ENCODE measurements around the gene ZNF205. TPM values are rescaled to one million over a fixed set of nuclear protein-coding genes. Genes with fewer than 3 reads are reported as not detected.

ZNF205 gene
- total RNA-seq, 1 donor from 2014 or later, result 22.8 TPM

DNA sequence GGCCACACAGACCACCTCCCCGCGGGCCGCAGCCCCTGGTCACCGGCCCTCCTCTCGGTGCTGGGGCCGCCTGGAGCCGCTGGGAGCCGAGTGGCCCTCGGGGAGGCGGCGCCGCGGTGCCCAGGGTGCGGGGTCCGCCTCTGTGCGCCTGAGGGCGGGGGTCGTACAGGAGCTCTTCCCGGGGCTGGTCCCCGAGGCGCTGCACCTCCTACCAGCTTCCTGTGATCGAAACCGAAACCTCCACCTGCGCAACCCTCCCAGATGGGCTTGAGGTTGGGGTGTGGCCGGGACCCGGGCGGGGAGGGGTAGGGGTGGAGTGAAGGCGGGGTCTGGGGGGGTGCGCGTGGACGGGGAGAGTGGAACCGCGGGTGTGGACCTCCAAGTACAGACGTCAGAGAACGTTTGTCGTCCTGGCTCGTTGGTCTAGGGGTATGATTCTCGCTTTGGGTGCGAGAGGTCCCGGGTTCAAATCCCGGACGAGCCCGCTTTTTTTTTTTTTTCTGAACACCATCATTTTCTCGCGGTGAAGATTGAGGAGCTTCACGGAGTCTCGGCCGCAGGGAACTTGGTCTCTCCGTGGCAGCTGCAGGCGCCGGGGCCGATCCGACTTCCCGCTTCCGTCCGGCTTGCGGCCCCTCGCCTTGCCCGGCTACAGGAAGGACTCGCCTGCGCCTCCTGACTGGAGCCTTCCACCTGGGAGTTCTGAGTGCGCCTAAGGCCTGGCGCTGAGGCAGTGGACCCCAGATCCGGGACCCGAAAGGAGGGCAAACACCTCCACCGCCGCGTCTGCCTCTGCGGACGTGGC lies 46.3 kb downstream of the ZNF205 start:
- Mint-ChIP-seq H3K36me3 (ENCODE audit: low read depth, unreplicated experiment) (peaks cover 10% of the 10 kb centered on the region), H3K27me3 (ENCODE audit: unreplicated experiment) (peaks cover 22% of the 10 kb centered on the region), H3K27ac (ENCODE audit: unreplicated experiment) (peak overlapping the region; percentile 84), H3K4me3 (ENCODE audit: unreplicated experiment) (peak overlapping the region; percentile 92), H3K9me3 (ENCODE audit: unreplicated experiment) (no peaks in the 10 kb centered on the region), H3K4me1 (ENCODE audit: unreplicated experiment) (peaks cover 13% of the 10 kb centered on the region)
- DNase-seq (ENCODE audit: low spot score), result peak; percentile 78
- TF ChIP-seq, protein P1, sequence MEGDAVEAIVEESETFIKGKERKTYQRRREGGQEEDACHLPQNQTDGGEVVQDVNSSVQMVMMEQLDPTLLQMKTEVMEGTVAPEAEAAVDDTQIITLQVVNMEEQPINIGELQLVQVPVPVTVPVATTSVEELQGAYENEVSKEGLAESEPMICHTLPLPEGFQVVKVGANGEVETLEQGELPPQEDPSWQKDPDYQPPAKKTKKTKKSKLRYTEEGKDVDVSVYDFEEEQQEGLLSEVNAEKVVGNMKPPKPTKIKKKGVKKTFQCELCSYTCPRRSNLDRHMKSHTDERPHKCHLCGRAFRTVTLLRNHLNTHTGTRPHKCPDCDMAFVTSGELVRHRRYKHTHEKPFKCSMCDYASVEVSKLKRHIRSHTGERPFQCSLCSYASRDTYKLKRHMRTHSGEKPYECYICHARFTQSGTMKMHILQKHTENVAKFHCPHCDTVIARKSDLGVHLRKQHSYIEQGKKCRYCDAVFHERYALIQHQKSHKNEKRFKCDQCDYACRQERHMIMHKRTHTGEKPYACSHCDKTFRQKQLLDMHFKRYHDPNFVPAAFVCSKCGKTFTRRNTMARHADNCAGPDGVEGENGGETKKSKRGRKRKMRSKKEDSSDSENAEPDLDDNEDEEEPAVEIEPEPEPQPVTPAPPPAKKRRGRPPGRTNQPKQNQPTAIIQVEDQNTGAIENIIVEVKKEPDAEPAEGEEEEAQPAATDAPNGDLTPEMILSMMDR (IDR thresholded peaks at IDR 0.05; ENCODE audit: unreplicated experiment), result no peak

DNA sequence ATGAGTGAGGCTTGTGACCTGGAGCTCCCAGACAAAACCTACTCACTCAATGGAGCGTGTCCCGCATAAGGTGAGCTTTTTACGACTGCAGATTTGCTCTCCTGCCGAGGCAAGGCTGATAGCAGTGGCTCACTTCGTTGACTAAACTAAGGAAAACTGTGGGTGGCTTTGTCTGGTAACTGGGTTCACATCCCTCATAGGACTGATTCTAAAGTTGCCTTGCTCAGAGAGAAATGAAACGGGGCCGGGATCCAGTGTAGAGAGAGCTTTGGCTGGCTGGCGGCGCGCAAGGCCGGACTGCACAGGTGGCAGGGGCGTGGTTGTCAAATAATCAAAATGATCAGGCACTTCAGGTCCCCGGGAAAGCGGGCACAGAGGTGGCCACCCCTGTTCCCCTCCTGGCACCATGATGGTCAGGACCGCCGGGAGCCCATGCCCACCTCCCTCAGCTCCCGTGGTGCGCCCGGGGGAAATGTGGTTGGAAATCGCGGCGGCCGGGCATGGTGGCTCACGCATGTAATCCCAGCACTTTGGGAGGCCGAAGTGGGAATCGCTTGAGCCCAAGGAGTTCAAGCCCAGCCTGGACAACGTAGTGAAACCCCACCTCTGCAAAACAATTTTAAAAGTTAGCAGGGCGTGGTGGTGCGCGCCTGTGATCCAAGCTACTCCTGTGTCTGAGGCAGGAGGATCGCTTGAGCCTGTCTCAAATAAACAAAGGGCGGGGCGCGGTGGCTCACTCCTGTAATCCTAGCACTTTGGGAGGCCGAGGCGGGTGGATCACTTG lies 49.0 kb downstream of the ZNF205 start:
- DNase-seq (ENCODE audit: low spot score), result no peak
- H3K27ac Mint-ChIP-seq (ENCODE audit: unreplicated experiment), result no peak overlapping the region
- H3K9me3 Mint-ChIP-seq (ENCODE audit: unreplicated experiment), result no peaks in the 10 kb centered on the region
- H3K27me3 Mint-ChIP-seq (ENCODE audit: unreplicated experiment), result peaks cover 19% of the 10 kb centered on the region
- peaks cover 13% of the 10 kb centered on the region for H3K36me3 Mint-ChIP-seq (ENCODE audit: low read depth, unreplicated experiment)
- H3K4me3 Mint-ChIP-seq (ENCODE audit: unreplicated experiment), result no peak overlapping the region
- TF ChIP-seq, protein P1 (IDR thresholded peaks at IDR 0.05; ENCODE audit: unreplicated experiment), result no peak
- peaks cover 13% of the 10 kb centered on the region for H3K4me1 Mint-ChIP-seq (ENCODE audit: unreplicated experiment)

DNA sequence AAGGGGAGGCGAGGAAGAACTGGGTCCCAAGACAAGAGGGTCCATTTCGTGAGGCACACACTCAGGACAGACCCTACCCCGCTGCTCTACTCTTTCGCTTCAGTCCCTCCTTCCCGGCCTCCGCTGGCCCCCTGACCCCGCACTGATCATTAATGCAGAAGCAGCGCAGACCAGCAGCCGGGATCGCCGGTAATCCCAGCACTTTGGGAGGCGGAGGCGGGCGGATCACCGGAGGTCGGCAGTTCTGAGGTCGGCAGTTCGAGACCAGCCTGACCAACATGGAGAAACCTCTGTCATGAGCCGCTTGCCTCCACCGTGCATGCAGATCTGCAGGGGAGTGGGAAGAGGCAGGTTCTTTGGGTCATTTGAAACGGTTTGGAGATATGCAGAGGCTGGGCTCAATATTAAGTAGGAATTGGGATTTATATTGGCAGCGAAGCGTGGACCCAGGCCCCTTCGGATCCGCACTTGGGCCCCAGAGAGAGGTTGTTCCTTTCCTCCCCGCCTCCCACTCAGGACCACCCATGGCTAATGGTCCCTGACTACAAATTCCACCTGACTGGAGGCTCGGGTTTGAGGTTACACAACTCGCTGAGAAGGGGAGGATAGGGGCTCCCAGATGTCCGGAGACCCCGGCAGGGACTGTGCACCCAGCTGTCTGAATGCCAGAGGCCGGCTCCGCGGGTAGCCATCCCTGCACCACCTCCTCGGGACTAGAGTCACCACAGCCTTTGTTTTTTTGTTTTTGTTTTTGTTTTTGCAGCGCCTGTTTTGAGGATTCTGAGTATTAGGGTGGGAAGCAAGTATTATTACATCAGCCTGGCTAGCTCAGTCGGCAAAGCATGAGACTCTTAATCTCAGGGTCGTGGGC lies 52.0 kb downstream of the ZNF205 start:
- no peak for DNase-seq (ENCODE audit: low spot score)
- no peaks in the 10 kb centered on the region for H3K9me3 Mint-ChIP-seq (ENCODE audit: unreplicated experiment)
- no peak overlapping the region for H3K4me3 Mint-ChIP-seq (ENCODE audit: unreplicated experiment)
- H3K4me1 Mint-ChIP-seq (ENCODE audit: unreplicated experiment), result peaks cover 4% of the 10 kb centered on the region
- TF ChIP-seq, protein P1 (IDR thresholded peaks at IDR 0.05; ENCODE audit: unreplicated experiment), result no peak
- peaks cover 6% of the 10 kb centered on the region for H3K36me3 Mint-ChIP-seq (ENCODE audit: low read depth, unreplicated experiment)
- peaks cover 9% of the 10 kb centered on the region for H3K27me3 Mint-ChIP-seq (ENCODE audit: unreplicated experiment)
- no peak overlapping the region for H3K27ac Mint-ChIP-seq (ENCODE audit: unreplicated experiment)

DNA sequence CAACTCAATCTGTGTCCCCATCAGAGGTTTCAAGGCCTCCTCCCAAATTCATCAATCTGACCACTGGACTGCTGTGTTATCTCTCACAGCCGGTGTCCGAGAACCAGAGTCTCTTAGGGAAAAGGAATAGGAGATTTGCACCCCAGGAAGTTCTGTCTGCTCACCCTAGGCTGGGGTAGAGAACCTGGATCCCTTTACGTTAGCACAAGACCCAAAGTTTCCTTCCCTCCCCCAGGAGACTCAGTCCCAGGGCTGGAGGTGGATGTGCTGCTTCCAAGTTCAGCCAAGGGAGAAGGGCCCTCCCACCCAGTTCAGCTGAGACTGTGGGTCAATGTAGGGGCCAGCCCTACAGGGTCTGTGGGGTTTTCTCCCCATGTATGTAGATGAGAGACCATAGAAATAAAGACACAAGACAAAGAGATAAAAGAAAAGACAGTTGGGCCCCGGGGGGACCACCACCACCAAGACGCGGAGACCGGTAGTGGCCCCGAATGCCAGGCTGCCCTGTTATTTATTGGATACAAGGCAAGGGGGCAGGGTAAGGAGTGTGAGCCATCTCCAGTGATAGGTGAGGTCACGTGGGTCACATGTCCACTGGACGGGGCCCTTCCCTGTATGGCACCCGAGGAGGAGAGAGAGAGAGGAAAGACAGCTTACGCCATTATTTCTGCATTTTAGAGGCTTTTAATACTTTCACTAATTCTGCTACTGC lies 52.9 kb downstream of the ZNF205 start:
- Mint-ChIP-seq H3K4me3 (ENCODE audit: unreplicated experiment) (no peak overlapping the region), H3K9me3 (ENCODE audit: unreplicated experiment) (no peaks in the 10 kb centered on the region), H3K27me3 (ENCODE audit: unreplicated experiment) (peaks cover 15% of the 10 kb centered on the region), H3K4me1 (ENCODE audit: unreplicated experiment) (no peaks in the 10 kb centered on the region), H3K27ac (ENCODE audit: unreplicated experiment) (no peak overlapping the region), H3K36me3 (ENCODE audit: low read depth, unreplicated experiment) (peaks cover 3% of the 10 kb centered on the region)
- TF ChIP-seq, protein P1 (IDR thresholded peaks at IDR 0.05; ENCODE audit: unreplicated experiment), result no peak
- DNase-seq (ENCODE audit: low spot score), result no peak
